TTC549 (cell line): ENCODE measurements around the gene SMYD1.

Experiments
- FAIRE-seq: peaks from 2 replicates; lab custom pipeline; 2012; peaks lifted over from hg19 to GRCh38; lab: Jason Lieb, UNC

Gene SMYD1

GRCh38 chr2:88057437-88057844 is 10.2 kb upstream of the SMYD1 start:
- FAIRE-seq, result no peak

- FAIRE-seq, result no peak
Observed at GRCh38 chr2:88058191-88058590, 9.4 kb upstream of the SMYD1 start.

GRCh38 chr2:88059979-88060906 is 7.4 kb upstream of the SMYD1 start:
- FAIRE-seq, result no peak

- no peak for FAIRE-seq
Observed at GRCh38 chr2:88060907-88061275, 6.7 kb upstream of the SMYD1 start.

- no peak for FAIRE-seq
Observed at GRCh38 chr2:88061295-88061694, 6.3 kb upstream of the SMYD1 start.

- no peak for FAIRE-seq
Observed at GRCh38 chr2:88066543-88066942, 1.1 kb upstream of the SMYD1 start.

GRCh38 chr2:88067189-88067588 is 436 bp upstream of the SMYD1 start:
- FAIRE-seq, result no peak

GRCh38 chr2:88068044-88068443 is 419 bp downstream of the SMYD1 start:
- FAIRE-seq, result no peak

GRCh38 chr2:88069117-88069516 is 1.5 kb downstream of the SMYD1 start:
- FAIRE-seq, result no peak

GRCh38 chr2:88070055-88070454 is 2.4 kb downstream of the SMYD1 start:
- FAIRE-seq, result no peak

GRCh38 chr2:88071365-88071764 is 3.7 kb downstream of the SMYD1 start:
- no peak for FAIRE-seq

GRCh38 chr2:88074150-88074549 is 6.5 kb downstream of the SMYD1 start:
- FAIRE-seq, result no peak

GRCh38 chr2:88074854-88075292 is 7.2 kb downstream of the SMYD1 start:
- FAIRE-seq, result no peak

GRCh38 chr2:88077080-88077479 is 9.5 kb downstream of the SMYD1 start:
- FAIRE-seq, result no peak

GRCh38 chr2:88078643-88079172 is 11.1 kb downstream of the SMYD1 start:
- no peak for FAIRE-seq

GRCh38 chr2:88080545-88080944 is 12.9 kb downstream of the SMYD1 start:
- FAIRE-seq, result no peak

- FAIRE-seq, result no peak
Observed at GRCh38 chr2:88081924-88082608, 14.4 kb downstream of the SMYD1 start.

- no peak for FAIRE-seq
Observed at GRCh38 chr2:88082781-88083180, 15.2 kb downstream of the SMYD1 start.

GRCh38 chr2:88085099-88085498 is 17.5 kb downstream of the SMYD1 start:
- FAIRE-seq, result no peak

GRCh38 chr2:88085602-88086001 is 18.0 kb downstream of the SMYD1 start:
- FAIRE-seq, result no peak

GRCh38 chr2:88086401-88086800 is 18.8 kb downstream of the SMYD1 start:
- FAIRE-seq, result no peak

- no peak for FAIRE-seq
Observed at GRCh38 chr2:88087073-88087472, 19.4 kb downstream of the SMYD1 start.

- no peak for FAIRE-seq
Observed at GRCh38 chr2:88087763-88088162, 20.1 kb downstream of the SMYD1 start.
